Testis (tissue), 3 donors: ENCODE measurements around the gene TAP2. TPM values are rescaled to one million over a fixed set of nuclear protein-coding genes. Genes with fewer than 3 reads are reported as not detected.

Experiments
- DNase-seq: peaks from one replicate; pipeline ENCODE4 v3.0.0-alpha.2; 2019
- H3K27ac ChIP-seq, 2 donors: fragments of 200-600 bp; sonication (generic); one replicate each; pipeline ENCODE4 v1.5.1; 2019
- H3K27me3 ChIP-seq: fragments of 200-600 bp; sonication (generic); one replicate; pipeline ENCODE4 v1.5.1; 2019
- H3K36me3 ChIP-seq: fragments of 200-600 bp; sonication (generic); one replicate; pipeline ENCODE4 v1.5.1; 2017; ENCODE audit warnings: low read depth; ENCODE audit errors: missing control alignments
- H3K4me1 ChIP-seq: fragments of 200-600 bp; sonication (generic); one replicate; pipeline ENCODE4 v1.5.1; 2019
- H3K4me3 ChIP-seq, 2 donors: fragments of 200-600 bp; sonication (generic); one replicate each; pipeline ENCODE4 v1.5.1; 2017 to 2019
- H3K9me3 ChIP-seq: fragments of 200-600 bp; sonication (generic); one replicate; pipeline ENCODE4 v1.5.1; 2017
- CTCF ChIP-seq, 3 experiments: fragments of 450-650 bp in 2 of 3; fragments of 200-600 bp in 1 of 3; sonication (generic) in 1 of 3; IDR thresholded peaks; one replicate each; pipeline ENCODE4 v1.5.1; 2016 to 2019; ENCODE audit warnings: antibody characterized with exemption in 3 of 3, mild to moderate bottlenecking in 2 of 3, moderate library complexity in 1 of 3
- POLR2A ChIP-seq: fragments of 450-650 bp; IDR thresholded peaks from one replicate; pipeline ENCODE4 v1.6.1; 2017; ENCODE audit warnings: antibody characterized with exemption, mild to moderate bottlenecking, moderate library complexity
- WGBS, 2 donors: methylation state at CpG; one replicate each; pipeline ENCODE4 v1.1.5; 2018; 5-methylcytosine and 5-hydroxymethylcytosine counted together
- intact Hi-C: fragments of 100-400 bp; cut with DNase I; formaldehyde crosslinking; loops from one replicate; pipeline ENCODE4 v1.15.1; 2023; ENCODE audit warnings: low total_unique reads
- polyA plus RNA-seq: library from polyadenylated mRNA; stranded (reverse); fragments of 350-450 nt; fragmentation: Illumina TruSeq; extraction: RNeasy Lipid Tissue Mini Kit (QIAGEN cat#74804); gene quantifications from one replicate; pipeline ENCODE4 v1.2.3, GENCODE V29; 2014; ENCODE audit warnings: low read depth, low replicate concordance; ENCODE audit not compliant: insufficient read depth
- total RNA-seq, 2 donors: library from RNA; depleted of rRNA; stranded (reverse); fragments of >200 nt; gene quantifications; one replicate each; pipeline ENCODE4 v1.2.3, GENCODE V29; 2016

TAP2 gene
- total and polyA plus RNA-seq, 3 donors from 2014 or later = 6.3 to 10.2 (median 9.1) TPM

- intact Hi-C loops = no loop called here
- TF ChIP-seq POLR2A (no peak), CTCF (IDR thresholded peaks at IDR 0.05) (no peak)
- no peak for DNase-seq
- Histone ChIP-seq H3K4me3 (no peak overlapping the region), H3K4me1 (peaks cover 15% of the 10 kb centered on the region), H3K9me3 (no peaks in the 10 kb centered on the region), H3K27me3 (no peaks in the 10 kb centered on the region), H3K27ac (peak overlapping the region in 1 of 2 donors; percentile 89), H3K36me3 (no peaks in the 10 kb centered on the region)
- WGBS, 2 donors = 43 to 81% methylated on average over 5 to 10 of the region's 10 CpGs
Observed at GRCh38 chr6:32845384-32845884, 6.9 kb upstream of the TAP2 start.

- Histone ChIP-seq H3K4me1 (peaks cover 15% of the 10 kb centered on the region), H3K36me3 (no peaks in the 10 kb centered on the region), H3K27me3 (no peaks in the 10 kb centered on the region), H3K4me3 (peak overlapping the region; percentile 64 to 78), H3K9me3 (no peaks in the 10 kb centered on the region), H3K27ac (peak overlapping the region; percentile 32 to 89)
- WGBS, 2 donors = 28 to 39% methylated on average over 7 to 19 of the region's 19 CpGs
- TF ChIP-seq CTCF (IDR thresholded peaks at IDR 0.05) = no peak
- TF ChIP-seq POLR2A = no peak
- no peak for DNase-seq
- intact Hi-C loops = no loop called here
Observed at GRCh38 chr6:32844839-32845383, 6.4 kb upstream of the TAP2 start.

- Histone ChIP-seq H3K4me3 (peak within 1 kb of the TSS; percentile 64 to 78), H3K27ac (peak within 1 kb of the TSS; percentile 89 to 90), H3K36me3 (no peaks in the 10 kb centered on the region), H3K4me1 (peaks cover 15% of the 10 kb centered on the region), H3K27me3 (no peaks in the 10 kb centered on the region), H3K9me3 (no peaks in the 10 kb centered on the region)
- DNase-seq = peak; percentile 99
- 0 to 1% methylated on average over 33 to 40 of the region's 40 CpGs for WGBS, 2 donors
- TF ChIP-seq CTCF (IDR thresholded peaks at IDR 0.05) = peak in 2 of 3 experiments; percentile 22 to 23
- TF ChIP-seq POLR2A = no peak
- intact Hi-C loops = no loop called here
Observed at GRCh38 chr6:32843979-32844838, 5.7 kb upstream of the TAP2 start, which contains the start of gene PSMB8. Gene PSMB8 (minus strand): TSS chr6:32844047. CDS start chr6:32843996, 51 bp downstream.

- Histone ChIP-seq H3K27me3 (no peaks in the 10 kb centered on the region), H3K4me3 (peak overlapping the region; percentile 64 to 78), H3K4me1 (peaks cover 18% of the 10 kb centered on the region), H3K36me3 (no peaks in the 10 kb centered on the region), H3K27ac (peak overlapping the region; percentile 89 to 90), H3K9me3 (no peaks in the 10 kb centered on the region)
- TF ChIP-seq CTCF (IDR thresholded peaks at IDR 0.05) = no peak
- no peak for TF ChIP-seq POLR2A
- DNase-seq = no peak
- 5 to 14% methylated on average over 12 to 28 of the region's 28 CpGs for WGBS, 2 donors
- intact Hi-C loops = no loop called here
Observed at GRCh38 chr6:32843331-32843978, 4.9 kb upstream of the TAP2 start.
